Breast epithelium (tissue), 4 donors: ENCODE measurements around the gene ANGPTL2. TPM values are rescaled to one million over a fixed set of nuclear protein-coding genes. Genes with fewer than 3 reads are reported as not detected.

Experiments
- DNase-seq, 2 donors: peaks; one replicate each; pipeline ENCODE4 v3.0.0-alpha.2; 2019; ENCODE audit warnings: low spot score in 2 of 2
- H3K27ac ChIP-seq, 2 donors: fragments of 200-600 bp; sonication (generic) in 1 of 2; one replicate each; pipeline ENCODE4 v1.5.1; 2016 to 2019; ENCODE audit warnings: mild to moderate bottlenecking in 1 of 2
- H3K27me3 ChIP-seq, 2 donors: fragments of 200-600 bp; sonication (generic) in 1 of 2; one replicate each; pipeline versions ENCODE4 v1.5.1 to v1.6.0; 2017 to 2019; ENCODE audit warnings: control low read depth in 1 of 2, mild to moderate bottlenecking in 1 of 2
- H3K36me3 ChIP-seq: fragments of 200-600 bp; one replicate; pipeline ENCODE4 v1.5.1; 2019
- H3K4me1 ChIP-seq, 2 donors: fragments of 200-600 bp; sonication (generic); one replicate each; pipeline ENCODE4 v1.5.1; 2016 to 2019; ENCODE audit warnings: control low read depth in 1 of 2
- H3K4me3 ChIP-seq, 3 donors: fragments of 200-600 bp; sonication (generic); 1 replicate in 2 of 3; 2 replicates in 1 of 3; pipeline ENCODE4 v1.5.1; 2016 to 2019; ENCODE audit warnings: mild to moderate bottlenecking in 3 of 3, moderate library complexity in 2 of 3
- H3K9me3 ChIP-seq, 2 donors: fragments of 200-600 bp; sonication (generic) in 1 of 2; one replicate each; pipeline ENCODE4 v1.5.1; 2016 to 2019; ENCODE audit warnings: control low read depth in 1 of 2
- CTCF ChIP-seq, 3 donors: fragments of 450-650 bp; IDR thresholded peaks; one replicate each; pipeline ENCODE4 v1.5.1; 2016 to 2017; ENCODE audit warnings: antibody characterized with exemption in 3 of 3, mild to moderate bottlenecking in 3 of 3, moderate library complexity in 3 of 3
- POLR2A ChIP-seq: fragments of 450-650 bp; IDR thresholded peaks from one replicate; pipeline ENCODE4 v1.6.1; 2016; ENCODE audit warnings: antibody characterized with exemption, mild to moderate bottlenecking, moderate library complexity
- POLR2AphosphoS5 ChIP-seq, 3 donors: sonication (generic); formaldehyde crosslinking; IDR thresholded peaks; one replicate each; pipeline ENCODE4 v1.6.1; 2017; ENCODE audit warnings: antibody characterized with exemption in 3 of 3
- intact Hi-C: fragments of 100-400 bp; cut with DNase I; formaldehyde crosslinking; loops from one replicate; pipeline ENCODE4 v1.15.1; 2023; ENCODE audit warnings: low total_unique reads
- total RNA-seq, 3 donors: library from RNA; depleted of rRNA; stranded (reverse); fragments of >200 nt; gene quantifications; one replicate each; pipeline ENCODE4 v1.1.0, GENCODE V29; 2016

Gene ANGPTL2
- total RNA-seq, 3 donors from 2014 or later, result 30.9 to 61.8 (median 51.8) TPM

DNA sequence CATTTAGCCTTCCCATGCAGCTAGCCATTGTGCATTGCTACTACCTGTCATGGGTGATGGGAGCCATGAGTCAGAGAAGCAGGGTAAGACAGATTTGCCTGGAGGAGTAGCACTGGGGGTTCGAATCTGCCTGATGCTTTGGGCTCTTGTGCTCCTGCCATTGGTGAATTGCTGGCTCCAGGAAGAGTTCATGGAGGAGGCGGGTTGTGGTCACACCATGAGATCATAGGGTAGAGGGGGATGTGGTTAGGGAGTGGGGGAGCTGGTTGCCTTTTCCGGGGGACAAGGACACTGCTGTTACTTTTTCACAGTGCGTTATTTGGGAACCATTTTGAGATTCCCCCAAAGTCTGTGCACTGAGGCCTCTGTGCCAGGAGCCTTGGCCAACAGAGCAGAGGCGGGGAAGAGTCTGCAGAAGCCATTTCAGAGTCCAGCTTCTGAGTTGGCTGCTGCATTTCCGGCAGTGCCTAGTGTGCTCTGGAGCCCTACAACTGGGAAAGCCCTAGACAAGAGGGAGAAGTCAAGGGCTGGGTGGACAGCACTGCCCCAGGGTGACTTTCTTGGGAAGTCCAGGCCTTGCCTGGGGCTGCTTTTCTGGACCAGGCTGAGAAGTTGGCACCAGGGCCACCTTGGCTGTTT lies 6.2 kb downstream of the ANGPTL2 start:
- Histone ChIP-seq H3K9me3 (no peaks in the 10 kb centered on the region), H3K4me3 (no peak overlapping the region), H3K36me3 (no peaks in the 10 kb centered on the region), H3K4me1 (peaks cover 3 to 9% of the 10 kb centered on the region in 2 donors), H3K27me3 (no peaks in the 10 kb centered on the region), H3K27ac (peak overlapping the region in 1 of 2 donors; percentile 79)
- TF ChIP-seq POLR2AphosphoS5 (IDR thresholded peaks at IDR 0.05), result no peak
- no peak for TF ChIP-seq POLR2A
- TF ChIP-seq CTCF (IDR thresholded peaks at IDR 0.05), result no peak
- DNase-seq, result no peak
- intact Hi-C loops, result no loop called here

- no peaks in the 10 kb centered on the region for H3K36me3 ChIP-seq
- DNase-seq, result no peak
- no peak overlapping the region for H3K4me3 ChIP-seq
- no peaks in the 10 kb centered on the region for H3K9me3 ChIP-seq
- H3K27me3 ChIP-seq, result no peaks in the 10 kb centered on the region
- peak overlapping the region in 1 of 2 donors; percentile 48 for H3K27ac ChIP-seq
- TF ChIP-seq POLR2AphosphoS5 (IDR thresholded peaks at IDR 0.05) (no peak), POLR2A (no peak), CTCF (IDR thresholded peaks at IDR 0.05) (no peak)
- intact Hi-C loops, result no loop called here
- H3K4me1 ChIP-seq, result peaks cover 3 to 10% of the 10 kb centered on the region in 2 donors
These were observed 7.8 kb downstream of the ANGPTL2 start for GRCh38 chr9:127114606-127115005.

- Histone ChIP-seq H3K36me3 (no peaks in the 10 kb centered on the region), H3K27me3 (no peaks in the 10 kb centered on the region), H3K4me1 (peaks cover 3 to 10% of the 10 kb centered on the region in 2 donors), H3K9me3 (no peaks in the 10 kb centered on the region), H3K4me3 (no peak overlapping the region), H3K27ac (peak overlapping the region; percentile 66 to 86)
- TF ChIP-seq CTCF (IDR thresholded peaks at IDR 0.05), result no peak
- TF ChIP-seq POLR2AphosphoS5 (IDR thresholded peaks at IDR 0.05), result no peak
- no peak for TF ChIP-seq POLR2A
- intact Hi-C loops, result no loop called here
- no peak for DNase-seq
These were observed 9.1 kb downstream of the ANGPTL2 start for GRCh38 chr9:127113191-127113972.

DNA sequence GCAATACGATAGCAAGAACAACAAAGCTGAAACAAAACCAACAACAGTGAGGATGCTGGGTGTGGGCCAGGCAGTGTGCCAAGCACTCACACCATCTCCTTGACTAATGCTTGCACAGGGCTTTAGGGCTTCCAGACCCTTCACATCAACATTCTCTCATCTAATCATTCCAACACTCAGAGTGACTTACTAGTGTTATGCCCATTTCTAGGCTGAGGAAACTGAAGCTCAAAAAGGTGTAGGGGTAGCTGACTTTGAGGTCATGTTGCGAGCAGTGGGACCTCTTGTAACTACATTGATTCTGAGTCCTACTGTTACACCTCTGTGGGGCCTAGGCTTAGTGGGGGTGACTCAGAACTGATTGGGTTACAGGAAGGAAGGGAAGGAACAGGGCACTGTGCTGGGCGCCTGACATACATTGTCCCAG lies 9.7 kb downstream of the ANGPTL2 start:
- intact Hi-C loops, result no loop called here
- no peak for DNase-seq
- peaks cover 3 to 10% of the 10 kb centered on the region in 2 donors for H3K4me1 ChIP-seq
- no peak overlapping the region for H3K4me3 ChIP-seq
- no peaks in the 10 kb centered on the region for H3K27me3 ChIP-seq
- H3K27ac ChIP-seq, result peak overlapping the region; percentile 66 to 86
- no peaks in the 10 kb centered on the region for H3K36me3 ChIP-seq
- H3K9me3 ChIP-seq, result no peaks in the 10 kb centered on the region
- TF ChIP-seq POLR2AphosphoS5 (IDR thresholded peaks at IDR 0.05) (no peak), CTCF (IDR thresholded peaks at IDR 0.05) (no peak), POLR2A (no peak)

- intact Hi-C loops, result no loop called here
- Histone ChIP-seq H3K9me3 (no peaks in the 10 kb centered on the region), H3K27ac (peak overlapping the region; percentile 66 to 86)
These were observed 10.4 kb downstream of the ANGPTL2 start for GRCh38 chr9:127112056-127112455.

More at GRCh38 chr9:127112056-127112455, 10.4 kb downstream of the ANGPTL2 start:
- Histone ChIP-seq H3K27me3 (no peaks in the 10 kb centered on the region), H3K36me3 (no peaks in the 10 kb centered on the region), H3K4me3 (no peak overlapping the region), H3K4me1 (peaks cover 9 to 10% of the 10 kb centered on the region in 2 donors)
- peak in 1 of 2 donors; percentile 67 for DNase-seq
- TF ChIP-seq CTCF (IDR thresholded peaks at IDR 0.05) (no peak), POLR2A (no peak), POLR2AphosphoS5 (IDR thresholded peaks at IDR 0.05) (no peak)
